A204.1 (cell line): ENCODE results near the gene XK.

ENCODE experiments used
- FAIRE-seq: peaks from 2 replicates; lab custom pipeline; 2012; peaks lifted over from hg19 to GRCh38; lab: Jason Lieb, UNC

Gene XK

GRCh38 chrX:37679888-37680287 lies 5.7 kb upstream of the XK start:
- FAIRE-seq: no peak

- FAIRE-seq: no peak
Observed at GRCh38 chrX:37684426-37684825, 1.2 kb upstream of the XK start.

GRCh38 chrX:37684973-37685372 lies 618 bp upstream of the XK start:
- FAIRE-seq: no peak

DNA sequence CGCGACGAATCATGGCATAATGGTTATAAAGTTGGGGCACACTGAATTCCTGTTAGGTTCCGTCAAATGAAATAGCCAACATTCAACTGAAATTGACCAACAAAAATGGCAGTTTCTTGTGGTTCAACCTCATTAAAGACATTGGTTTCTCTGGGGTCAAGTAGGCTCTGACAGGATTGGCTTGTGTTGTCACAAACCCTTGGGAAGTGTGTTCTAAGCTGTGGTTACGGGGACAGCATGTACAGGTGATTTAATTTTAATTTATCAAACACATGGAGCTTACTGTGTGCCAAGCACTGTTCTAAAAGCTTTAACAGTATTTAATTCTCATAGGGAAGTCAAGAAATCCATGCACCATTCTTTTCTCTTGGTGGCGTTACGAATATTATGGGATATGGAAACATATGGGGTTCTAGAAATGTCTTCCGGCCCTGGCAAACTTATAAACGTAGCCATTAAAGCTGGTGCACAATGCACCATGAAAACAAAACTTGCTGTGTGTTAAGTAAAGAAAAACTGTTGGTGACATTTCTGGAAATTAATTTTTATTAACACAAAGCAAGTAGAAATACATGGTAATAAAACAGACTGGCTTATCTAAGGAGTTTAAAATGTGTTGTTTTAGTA lies 891 bp downstream of the XK start:
- FAIRE-seq: no peak

- FAIRE-seq: no peak
Observed at GRCh38 chrX:37686996-37687395, 1.4 kb downstream of the XK start.

DNA sequence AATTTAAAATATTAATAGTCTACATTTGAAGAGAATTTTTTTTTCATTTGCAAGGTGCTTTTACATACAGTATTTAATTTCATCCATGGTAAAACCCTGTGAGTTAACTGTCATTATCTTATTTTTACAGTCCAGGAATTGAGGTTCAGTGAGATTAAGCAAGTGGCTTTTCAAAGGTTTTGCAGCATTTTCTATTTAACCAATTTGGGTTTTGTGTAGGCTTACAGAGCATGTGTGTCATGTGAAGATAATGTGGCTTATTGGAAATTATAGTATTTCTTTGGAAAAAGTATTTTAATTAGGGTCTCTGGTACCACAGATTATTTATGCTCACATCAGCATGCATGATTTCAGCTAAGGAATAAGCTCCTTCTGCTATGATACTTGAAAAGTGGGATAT lies 4.5 kb downstream of the XK start:
- FAIRE-seq: no peak

DNA sequence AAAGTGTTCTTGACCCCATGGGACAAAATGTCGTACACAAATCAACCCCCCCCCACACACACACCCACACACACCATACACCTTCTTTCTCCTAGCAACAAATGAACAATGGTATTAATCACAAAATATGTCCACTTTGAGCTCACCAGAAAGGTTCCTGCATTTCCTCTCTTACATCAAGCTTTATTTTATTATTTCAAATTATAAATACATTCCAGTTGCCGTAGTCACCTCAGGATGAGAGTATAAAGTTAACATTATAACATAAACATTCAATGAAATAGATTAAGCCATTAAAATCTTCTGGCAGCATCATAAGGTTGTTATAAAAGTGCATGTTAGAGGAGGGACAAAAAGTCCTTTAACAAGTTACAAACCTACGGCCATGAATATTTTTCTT lies 7.3 kb downstream of the XK start:
- FAIRE-seq: no peak

DNA sequence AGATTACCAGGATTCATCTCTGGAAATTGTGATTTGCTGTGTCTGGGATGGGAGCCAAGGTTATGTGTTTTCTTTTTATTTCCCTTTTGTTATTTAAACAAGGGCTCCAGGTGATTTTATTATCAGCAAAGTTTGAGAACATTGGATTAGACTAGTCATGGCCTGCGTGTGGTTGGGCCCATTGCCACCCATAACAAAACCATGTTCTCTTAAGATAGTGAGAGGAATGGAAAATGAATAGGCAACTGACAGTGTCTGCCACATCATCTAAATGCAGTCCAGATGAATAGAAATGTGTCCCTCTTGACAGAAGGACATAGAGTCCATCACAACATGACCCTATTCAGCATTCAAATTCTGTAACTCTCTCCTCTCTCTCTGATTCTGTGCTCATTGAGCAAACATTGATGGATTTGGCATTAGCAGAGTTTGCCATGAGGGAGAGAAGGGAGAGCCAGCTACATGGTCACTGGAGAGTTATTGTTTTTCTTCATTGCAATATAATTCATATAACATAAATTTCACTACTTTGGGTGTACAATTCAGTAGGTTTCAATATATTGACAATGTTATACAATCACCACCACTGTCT lies 11.7 kb downstream of the XK start:
- FAIRE-seq: no peak

- FAIRE-seq: no peak
Observed at GRCh38 chrX:37701588-37701987, 16.0 kb downstream of the XK start.

GRCh38 chrX:37711991-37712390 lies 26.4 kb downstream of the XK start:
- FAIRE-seq: no peak

GRCh38 chrX:37712458-37712857 lies 26.9 kb downstream of the XK start:
- FAIRE-seq: no peak

- no peak for FAIRE-seq
Observed at GRCh38 chrX:37714479-37714878, 28.9 kb downstream of the XK start.

- FAIRE-seq: no peak
Observed at GRCh38 chrX:37716602-37717001, 31.0 kb downstream of the XK start.

DNA sequence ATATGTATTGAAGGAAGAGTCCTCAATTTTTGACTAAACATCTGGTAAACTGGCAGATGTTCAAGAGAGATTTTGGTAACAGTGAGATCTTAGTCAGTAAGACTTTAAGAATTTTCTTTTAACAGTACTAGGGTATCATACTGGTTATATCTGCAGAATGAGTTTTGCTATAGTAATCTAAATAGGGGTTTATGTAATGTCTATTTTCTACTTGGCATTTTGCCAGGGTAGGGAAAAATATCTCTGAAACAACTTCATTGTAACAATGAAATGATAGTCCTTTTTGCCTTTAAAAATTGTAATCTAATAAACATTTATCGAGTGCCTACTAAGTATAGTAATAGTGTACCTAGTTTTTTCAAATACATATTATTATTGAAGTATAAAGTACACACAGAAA lies 32.1 kb downstream of the XK start:
- no peak for FAIRE-seq

GRCh38 chrX:37722595-37722994 lies 37.0 kb downstream of the XK start:
- FAIRE-seq: no peak

DNA sequence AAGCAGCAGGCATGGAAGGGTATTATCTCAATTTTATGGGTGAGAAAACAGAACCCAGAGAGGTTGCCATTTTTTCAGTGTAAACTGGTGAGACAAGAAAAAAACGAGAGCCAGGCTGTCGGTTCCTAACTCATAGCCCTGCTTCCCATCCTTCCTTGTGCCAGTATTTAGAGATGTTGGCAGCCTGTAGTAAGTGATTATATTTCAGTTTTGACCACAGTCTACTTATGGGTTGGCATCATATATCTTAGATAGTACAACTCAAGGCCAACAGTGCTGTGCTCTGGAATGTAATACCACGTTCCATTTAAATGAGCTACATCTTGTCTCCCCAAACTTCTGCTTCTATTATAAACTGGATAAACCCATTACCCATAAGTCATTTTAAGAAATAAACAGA lies 40.8 kb downstream of the XK start:
- FAIRE-seq: no peak

- peak; percentile 90 for FAIRE-seq
Observed at GRCh38 chrX:37745354-37745753, 59.8 kb downstream of the XK start.

DNA sequence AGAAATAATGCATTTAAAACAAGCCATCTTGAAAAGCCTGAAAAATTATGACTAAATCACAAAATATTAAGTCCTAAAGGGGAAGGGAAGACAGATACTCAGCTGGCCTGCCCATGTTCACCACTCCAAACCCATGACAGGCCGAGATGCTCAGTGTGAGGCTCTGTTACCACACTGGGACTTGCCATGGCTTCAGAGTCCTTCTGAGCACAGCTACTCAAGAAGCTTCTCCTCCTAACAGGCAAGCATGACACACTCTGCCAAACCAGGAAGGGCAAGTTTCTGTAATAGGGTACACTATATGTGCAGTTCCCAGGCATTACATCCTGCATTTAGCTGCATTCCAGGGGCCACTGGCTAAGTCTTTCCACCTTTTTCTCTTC lies 60.2 kb downstream of the XK start:
- FAIRE-seq: no peak

DNA sequence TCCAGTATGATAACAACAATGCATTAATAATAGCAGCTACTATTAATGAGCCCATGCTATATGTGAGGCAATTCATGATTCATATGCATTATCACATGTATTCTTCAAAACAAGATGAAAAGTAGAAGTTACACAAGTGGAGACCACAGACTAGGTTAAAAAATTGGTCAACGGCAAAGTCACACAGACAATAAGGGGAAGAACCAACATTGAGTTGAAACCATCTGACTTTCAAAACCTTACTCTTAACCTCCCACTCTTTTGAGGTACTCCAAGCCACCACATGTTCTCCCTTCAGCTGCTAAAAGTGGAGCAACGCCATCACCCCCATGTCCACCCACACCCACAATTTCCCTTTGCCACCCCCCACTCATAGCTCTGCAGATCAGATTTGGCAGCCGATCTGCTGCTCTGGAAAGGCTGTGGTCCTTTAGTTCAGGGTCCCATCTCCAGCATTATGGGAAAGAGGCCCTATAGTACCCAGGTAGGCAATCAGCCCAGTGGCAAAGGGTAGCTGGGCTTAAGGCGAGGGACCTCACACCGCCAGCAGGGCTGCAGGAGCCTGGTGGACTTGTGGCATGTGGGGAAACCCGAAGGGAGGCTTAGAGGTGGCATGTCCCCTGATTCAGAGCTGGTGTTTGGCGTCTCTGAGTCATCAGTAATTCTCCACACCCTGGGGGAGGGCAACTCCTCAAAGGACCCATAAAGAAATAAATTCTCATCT lies 60.8 kb downstream of the XK start:
- no peak for FAIRE-seq

- no peak for FAIRE-seq
Observed at GRCh38 chrX:37746951-37747350, 61.4 kb downstream of the XK start.

DNA sequence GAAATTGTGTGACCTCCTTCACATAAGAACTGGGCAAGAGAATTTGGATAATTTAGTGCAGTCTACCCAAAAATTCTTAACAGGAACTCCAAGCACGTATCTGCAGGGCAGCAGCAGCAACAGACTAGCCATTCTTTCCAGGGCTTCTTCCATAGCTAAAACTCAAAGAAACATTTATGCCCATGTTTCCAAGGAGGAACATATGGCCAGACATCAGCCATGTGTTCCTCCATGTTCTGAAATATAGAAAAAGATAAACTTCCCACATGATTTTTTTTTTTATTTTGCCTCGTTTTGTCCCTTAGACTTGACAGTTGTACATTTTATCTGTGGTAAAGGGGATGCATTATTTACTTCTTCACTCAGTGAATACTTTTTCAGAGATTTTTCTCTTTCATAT lies 66.7 kb downstream of the XK start:
- FAIRE-seq: no peak

DNA sequence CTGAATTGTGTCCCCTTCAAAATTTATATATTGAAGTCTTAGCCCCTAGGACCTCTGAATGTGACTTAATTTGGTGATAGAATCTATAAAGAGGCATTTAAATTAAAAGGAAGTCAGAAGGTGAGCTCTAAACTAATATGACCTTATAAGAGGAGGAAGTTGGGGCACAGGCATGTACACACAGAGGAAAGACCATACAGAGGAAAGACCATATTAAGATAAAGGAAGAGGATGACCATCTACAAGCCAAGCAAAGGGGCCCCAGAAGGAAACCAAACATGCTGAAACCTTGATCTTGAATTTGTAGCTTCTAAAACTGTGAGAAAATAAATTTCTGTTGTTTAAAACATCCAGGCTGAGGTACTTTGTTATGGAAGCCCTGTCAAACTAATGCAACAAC lies 67.3 kb downstream of the XK start:
- no peak for FAIRE-seq

- FAIRE-seq: no peak
Observed at GRCh38 chrX:37753384-37753783, 67.8 kb downstream of the XK start.

GRCh38 chrX:37754516-37754915 lies 68.9 kb downstream of the XK start:
- no peak for FAIRE-seq
